Measurements from ENCODE around the gene LRP8.

The LRP8 gene

DNA sequence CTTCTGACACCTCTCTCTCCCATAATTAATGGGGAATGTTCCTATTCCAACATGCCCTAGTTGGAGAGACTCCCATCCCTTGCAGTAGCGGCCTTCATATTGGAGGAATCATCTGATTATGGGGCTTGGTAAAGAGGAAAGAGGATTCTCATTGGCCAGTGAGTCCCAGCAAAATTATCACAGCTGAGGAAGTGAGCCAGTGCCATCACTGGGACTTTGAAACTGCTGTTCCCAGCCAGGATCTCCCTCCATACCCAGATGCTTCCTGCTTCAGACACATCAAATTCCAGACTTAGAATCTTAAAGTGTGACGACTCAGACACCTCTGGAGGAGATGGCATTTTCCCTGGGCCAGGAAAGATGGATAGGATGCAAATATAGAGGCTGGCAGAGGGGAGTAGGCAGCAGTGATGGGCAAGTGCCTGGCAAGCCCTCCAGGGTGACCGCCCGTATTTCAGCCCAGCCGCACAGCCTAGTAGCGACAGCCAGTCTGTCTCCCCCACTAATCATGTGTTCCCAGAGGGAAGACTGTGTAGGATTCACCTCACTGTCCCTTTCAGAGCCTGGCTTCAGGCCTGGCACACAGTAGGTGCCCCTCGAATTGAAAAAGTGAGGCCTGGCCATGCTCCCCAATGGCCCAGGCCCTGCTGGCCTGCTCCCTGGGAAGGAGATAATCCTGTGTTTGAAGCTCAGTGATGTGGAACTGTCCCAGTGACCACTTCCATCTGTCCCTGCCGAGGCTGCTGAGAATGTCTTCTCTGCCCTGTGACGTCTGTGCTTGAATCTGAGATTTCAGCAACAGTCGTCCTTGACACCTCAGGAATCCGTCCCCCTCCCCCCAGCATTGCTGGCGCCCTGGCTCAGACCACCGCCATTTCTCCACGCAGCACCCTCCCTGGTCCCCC, 48.3 kb downstream of the LRP8 start:
- no peak for DNase-seq

GRCh38 chr1:53278298-53278725, 49.6 kb downstream of the LRP8 start:
- DNase-seq = peak; percentile 24

- DNase-seq = no peak
Measured at GRCh38 chr1:53277326-53277725, 50.5 kb downstream of the LRP8 start.

DNA sequence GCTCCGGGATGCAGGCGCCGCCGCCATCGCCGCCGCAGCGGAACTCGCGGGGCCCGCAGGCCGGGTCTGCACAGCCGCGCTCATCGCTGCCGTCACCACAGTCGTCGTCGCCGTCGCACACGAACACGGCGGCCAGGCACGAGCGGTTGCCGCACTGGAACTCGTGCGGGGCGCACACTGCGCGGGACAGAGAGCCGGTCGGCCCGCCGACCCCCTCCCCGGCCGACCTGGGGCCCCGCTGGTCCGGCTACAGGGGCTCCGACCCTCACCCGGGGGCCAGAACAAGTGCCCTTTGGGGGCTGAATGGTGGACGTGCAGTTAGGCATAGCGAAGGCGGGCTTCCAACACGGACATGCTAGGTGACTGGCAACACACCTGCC, 51.0 kb downstream of the LRP8 start:
- DNase-seq = no peak

DNA sequence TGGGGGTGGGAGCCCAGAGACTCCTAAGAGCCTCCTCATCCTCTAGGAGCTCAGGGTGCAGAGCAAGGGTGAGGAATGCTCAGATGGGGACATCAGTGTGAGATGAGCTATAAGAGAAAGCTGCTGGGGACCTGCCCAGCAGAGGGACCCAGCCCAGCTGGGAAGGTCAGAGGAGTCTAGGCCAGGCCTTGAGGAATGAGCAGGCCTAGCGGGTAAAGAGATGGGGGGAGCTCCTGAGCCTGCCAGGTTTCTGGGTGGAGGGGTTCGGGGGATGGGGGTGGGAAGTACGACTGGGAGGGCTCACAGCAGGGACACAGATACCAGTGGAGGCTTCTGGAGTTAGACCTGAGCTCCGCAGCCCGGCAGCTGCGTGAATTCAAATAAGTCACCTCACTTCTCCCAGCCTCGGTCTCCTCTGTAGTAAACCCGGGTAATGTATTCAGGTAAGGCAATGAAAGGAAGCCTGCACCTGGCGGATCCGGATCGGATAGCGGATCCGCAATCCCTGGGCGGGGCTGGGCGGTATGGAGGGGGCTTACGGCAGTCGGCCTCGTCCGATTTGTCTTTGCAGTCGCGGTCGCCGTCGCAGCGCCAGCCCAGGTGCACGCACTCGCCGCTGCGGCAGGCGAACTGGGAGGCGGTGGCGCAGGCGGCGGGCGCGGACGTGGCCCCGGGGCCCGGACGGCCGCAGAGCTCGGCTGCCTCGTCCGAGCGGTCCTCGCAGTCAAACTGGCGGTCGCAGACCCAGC, 51.5 kb downstream of the LRP8 start:
- DNase-seq = no peak

GRCh38 chr1:53275566-53275965, 52.3 kb downstream of the LRP8 start:
- no peak for DNase-seq

- no peak for DNase-seq
Measured at GRCh38 chr1:53274541-53275185, 53.2 kb downstream of the LRP8 start.

DNA sequence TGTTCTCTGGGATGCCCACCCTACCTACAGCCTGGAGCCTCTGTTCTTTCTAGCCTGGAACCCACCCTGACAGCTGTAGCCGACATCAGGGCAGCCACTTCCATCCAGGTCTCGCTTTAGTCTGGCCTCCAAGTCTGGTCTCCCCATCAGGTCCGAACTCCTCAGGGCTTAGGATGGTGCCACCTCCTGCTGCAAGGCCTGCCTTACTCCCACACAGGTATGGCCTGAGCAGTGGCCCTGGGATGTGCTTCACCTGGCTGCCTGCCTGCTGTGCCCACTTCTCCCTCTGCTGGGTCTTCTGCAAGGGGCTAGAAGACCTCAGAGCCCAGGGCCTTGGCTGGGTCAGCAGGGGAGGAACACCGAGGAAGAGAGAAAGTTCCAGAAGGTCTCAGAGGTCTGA, 53.8 kb downstream of the LRP8 start:
- DNase-seq = no peak

DNA sequence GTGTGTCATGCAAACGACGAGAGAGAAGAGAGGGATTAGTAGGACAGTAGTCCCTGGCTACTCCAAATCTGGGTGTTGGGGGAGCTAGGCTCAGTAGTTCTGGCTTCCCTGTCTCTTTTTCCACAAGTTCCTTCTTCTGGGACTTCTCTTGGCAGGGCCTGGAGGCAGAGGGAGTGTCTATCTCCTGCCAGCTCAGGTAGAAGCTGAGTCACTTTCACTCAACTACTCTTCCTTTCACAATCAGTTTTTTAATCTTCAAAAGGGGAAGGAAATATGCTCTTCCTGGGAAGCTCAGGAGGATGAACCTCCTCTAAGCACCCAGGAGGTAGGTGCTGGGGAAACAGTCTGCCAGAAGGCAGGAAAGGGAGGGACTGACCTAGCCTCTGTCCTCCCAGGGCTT, 54.3 kb downstream of the LRP8 start:
- DNase-seq = no peak

- DNase-seq = no peak
Measured at GRCh38 chr1:53272349-53272748, 55.5 kb downstream of the LRP8 start.

DNA sequence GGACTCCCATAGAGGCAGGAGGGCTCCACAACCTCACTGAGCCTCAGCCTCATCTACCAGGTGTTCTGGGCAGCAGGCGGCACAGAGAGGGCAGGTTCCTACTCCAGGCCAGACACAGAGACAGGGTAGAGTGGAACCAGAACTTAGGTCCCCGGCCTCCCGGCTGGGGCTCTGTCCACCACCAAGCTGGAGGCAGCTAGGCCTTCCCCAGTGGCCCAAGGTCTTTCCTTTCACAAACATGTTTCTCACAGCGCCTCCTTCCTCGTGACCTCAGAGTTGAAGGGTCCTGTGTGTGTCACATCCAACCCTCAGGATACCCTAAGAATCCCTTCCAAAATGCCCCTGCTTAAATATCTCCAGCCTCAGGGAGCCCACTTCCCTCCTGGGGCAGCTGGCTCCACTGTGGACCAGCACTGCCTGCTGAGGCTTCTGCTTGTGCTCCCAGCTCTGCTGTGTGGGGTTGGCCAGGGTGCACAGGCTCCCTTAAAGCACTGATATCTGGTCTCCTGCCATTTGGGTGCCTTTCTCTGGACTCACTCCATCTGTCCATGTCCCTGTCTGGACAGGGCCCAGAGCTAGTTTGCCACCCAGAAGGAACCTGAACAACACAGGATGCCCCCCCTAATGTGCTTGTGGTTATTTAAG, 56.3 kb downstream of the LRP8 start:
- DNase-seq = no peak

- no peak for DNase-seq
Measured at GRCh38 chr1:53270873-53271272, 57.0 kb downstream of the LRP8 start.

GRCh38 chr1:53270107-53270506, 57.8 kb downstream of the LRP8 start:
- DNase-seq = no peak

GRCh38 chr1:53267761-53268160, 60.1 kb downstream of the LRP8 start:
- DNase-seq = no peak

GRCh38 chr1:53266038-53266437, 61.8 kb downstream of the LRP8 start:
- peak; percentile 15 for DNase-seq

- no peak for DNase-seq
Measured at GRCh38 chr1:53265581-53265980, 62.3 kb downstream of the LRP8 start.

GRCh38 chr1:53264048-53264447, 63.8 kb downstream of the LRP8 start:
- DNase-seq = no peak

DNA sequence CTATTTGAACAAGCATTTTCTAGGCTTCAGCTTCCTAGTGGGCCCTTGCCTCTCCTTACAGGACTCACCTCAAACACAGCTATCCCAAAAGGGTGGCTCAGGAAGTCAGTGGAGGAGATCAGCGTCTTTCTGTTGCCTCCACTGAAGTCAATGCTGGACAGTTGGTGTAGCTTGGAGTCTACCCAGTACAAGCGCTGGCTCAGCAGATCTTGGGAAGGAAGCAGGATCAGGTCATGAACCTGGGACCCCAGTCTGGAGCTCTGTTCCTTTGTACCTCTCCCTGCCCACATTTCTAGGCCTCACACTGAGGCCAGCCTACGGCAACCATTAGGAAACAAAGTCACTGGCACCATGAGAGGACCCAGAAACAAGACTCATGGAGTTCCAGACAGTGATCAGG, 65.9 kb downstream of the LRP8 start:
- no peak for DNase-seq

- DNase-seq = no peak
Measured at GRCh38 chr1:53260631-53261247, 67.1 kb downstream of the LRP8 start.

DNA sequence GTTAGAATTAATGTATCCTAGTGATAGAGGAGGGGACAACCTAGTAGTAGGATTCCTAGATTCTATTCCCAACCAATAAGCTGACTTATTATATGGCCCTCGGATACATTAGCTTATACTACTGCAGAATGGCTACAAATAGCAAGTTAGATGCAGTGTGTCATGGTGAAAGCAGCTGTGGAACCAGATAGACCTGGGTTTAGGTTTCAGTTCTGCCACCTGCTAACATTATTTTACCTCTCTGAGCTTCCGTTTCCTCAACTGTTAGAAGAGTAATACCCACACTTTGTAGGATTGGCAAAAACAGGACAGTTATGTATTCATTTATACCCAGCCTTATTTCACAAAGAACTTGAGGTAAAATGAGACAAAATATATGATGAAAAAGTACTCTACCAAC, 67.9 kb downstream of the LRP8 start:
- DNase-seq = no peak

DNA sequence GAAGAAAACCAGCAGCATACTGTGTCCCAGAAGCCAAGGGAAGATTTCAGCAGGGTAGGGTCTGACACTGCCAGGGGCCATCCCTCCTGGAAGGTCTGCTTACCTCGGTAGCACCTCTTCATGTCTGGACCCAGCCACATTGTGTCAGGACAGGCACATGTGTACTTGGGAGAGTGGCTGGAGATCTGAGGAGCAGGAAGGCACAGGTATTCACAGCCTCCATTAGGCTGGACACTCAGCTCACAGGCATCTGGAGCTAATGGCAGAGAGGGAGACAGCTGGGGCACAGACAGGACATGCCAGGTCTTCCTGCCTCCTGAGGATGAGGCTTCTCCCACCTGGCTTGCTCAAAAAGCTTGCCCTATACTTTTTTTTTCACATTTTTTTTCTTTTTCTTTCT, 69.7 kb downstream of the LRP8 start:
- no peak for DNase-seq

- DNase-seq = no peak
Measured at GRCh38 chr1:53257454-53258081, 70.3 kb downstream of the LRP8 start.
